HG02943 (cell line): ENCODE data around the gene NLRP1.
A peak's percentile ranks its signal among the peaks of the same experiment; 100 is the strongest.

Source experiments
- ATAC-seq: cut with Tn5 transposase; IDR thresholded peaks from one replicate; pipeline ENCODE4 v1.9.1; 2021; ENCODE audit warnings: mild to moderate bottlenecking, low read depth, moderate library complexity; ENCODE audit not compliant: unreplicated experiment

The NLRP1 gene

GRCh38 chr17:5526821-5527598 lies 57.3 kb downstream of the NLRP1 start:
- no peak for ATAC-seq

DNA sequence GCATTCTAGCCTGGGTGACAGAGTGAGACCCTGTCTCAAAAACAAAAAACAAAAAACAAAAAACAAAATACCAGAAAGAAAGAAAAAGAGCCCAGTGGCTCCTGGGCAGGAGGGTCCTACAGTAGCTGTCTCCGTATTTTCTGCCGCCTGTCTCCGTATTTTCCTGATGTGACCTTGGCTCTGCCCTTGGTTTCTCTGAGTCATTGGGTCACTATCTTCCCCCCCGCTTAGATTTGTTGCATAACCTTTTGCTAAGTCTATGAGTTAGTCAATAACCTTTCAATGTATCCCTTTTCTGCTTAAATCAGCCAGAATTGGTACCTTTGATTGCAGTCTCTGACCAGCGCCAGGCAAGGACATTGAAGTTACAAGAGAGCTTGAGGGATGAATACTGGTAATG lies 61.1 kb downstream of the NLRP1 start:
- ATAC-seq = no peak

GRCh38 chr17:5522476-5522875 lies 61.8 kb downstream of the NLRP1 start:
- ATAC-seq = no peak

DNA sequence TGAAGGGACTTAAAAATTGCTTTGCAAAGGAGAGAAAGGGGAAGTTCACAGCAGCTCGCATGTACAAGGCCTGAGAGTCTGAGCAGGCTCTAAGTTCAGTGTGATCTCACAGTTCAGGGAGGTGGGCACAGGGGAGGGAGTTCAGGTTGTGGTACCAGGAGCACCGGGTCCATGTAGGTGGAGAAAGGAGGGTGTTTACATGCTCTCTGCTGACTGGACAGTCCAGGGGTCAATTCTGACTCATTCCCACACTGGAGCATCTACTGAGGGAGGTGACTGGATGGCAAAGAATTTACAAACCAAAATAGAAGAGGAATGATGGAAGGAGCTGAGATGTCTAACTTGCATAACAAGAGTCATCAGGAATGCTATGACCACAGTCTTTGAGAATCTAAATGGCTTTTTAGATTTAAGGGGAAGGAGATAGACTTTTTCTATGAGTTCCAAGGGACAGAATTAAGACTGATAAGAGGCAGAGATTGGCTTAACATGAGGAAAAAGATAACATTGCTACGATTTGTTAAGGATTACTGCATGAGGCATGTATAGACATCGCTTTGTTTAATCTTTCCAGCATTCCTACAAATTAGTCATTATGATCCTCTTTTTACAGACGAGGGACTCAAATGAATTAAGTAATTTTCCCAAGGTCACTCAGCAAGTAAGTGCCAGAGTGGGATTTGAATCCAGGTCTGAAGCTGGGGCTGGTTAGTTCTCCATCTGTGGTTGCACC lies 68.1 kb downstream of the NLRP1 start:
- no peak for ATAC-seq

GRCh38 chr17:5514976-5515375 lies 69.3 kb downstream of the NLRP1 start:
- ATAC-seq = no peak

GRCh38 chr17:5513628-5514027 lies 70.7 kb downstream of the NLRP1 start:
- no peak for ATAC-seq

DNA sequence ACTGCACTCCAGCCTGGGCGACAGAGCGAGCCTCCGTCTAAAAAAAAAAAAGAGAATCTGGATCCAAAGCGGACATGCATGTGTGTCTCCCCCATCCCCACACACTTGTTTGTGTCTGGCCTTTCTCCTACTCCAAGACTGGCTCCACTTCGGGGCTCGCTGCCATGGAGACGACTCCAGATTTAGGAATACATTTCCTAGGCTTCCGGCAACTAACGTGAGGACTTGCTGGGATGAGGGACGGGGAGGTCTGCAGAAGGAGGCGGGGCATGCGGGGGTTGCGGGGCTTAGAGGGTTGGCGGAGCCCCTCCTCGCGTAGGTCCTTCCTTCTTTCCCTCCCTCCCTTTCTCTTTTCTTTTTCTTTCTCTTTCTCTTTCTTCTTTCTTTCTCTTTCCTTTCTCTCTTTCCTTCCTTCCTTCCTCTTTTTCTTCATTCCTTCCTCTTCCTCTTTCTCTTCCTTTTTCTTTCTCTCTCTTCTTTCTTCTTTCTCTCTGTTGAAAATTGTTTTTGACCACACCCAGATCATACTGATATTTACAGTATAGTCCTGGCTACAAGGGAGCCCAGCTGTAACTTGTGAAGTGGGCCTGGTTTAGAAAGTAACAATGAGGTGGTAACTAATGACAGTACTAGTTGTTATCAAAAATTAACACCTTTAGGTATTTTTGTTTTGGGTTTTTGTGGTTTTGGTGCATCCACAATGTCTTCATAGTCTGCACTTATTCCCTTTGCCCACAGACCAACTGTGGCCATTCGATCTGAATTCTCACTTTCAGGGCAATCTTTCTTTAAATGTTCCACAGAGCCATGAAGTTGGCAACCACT lies 72.7 kb downstream of the NLRP1 start:
- no peak for ATAC-seq

DNA sequence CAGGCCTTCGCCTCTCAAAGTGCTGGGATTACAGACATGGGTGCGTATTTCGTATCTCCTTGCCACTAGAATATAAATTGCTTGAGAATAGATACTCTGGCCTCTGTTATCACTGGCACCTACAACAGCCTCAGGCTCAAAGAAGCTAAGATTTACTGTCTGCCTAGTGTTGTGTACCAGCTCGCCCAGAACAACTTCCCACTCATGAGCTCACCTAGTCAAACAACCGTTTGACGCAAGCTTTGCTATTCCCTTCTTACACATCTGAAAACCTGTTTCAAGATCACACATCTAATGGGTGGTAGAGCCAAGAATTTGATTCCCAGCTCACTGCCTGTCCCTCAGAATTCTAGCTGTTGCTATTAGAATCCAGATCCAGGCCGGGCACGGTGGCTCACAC lies 73.5 kb downstream of the NLRP1 start:
- ATAC-seq = no peak

DNA sequence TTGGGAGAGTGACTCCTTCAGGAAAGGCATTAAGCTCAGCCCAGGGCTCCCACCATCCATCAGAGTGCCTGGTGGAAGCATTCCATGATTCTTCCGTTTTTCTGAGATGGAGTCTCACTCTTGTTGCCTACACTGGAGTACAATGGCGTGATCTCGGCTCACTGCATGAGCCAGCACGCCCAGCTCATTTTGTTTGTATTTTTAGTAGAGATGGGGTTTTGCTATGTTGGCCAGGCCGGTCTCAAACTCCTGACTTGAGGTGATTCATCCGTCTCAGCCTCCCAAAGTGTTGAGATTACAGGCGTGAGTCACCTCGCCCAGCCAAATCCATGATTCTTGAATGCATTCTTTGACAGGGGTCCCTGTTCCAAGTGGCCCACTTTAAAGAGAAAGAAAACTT lies 74.8 kb downstream of the NLRP1 start:
- ATAC-seq = no peak

- no peak for ATAC-seq
These were observed 75.5 kb downstream of the NLRP1 start for GRCh38 chr17:5508810-5509209.

GRCh38 chr17:5506307-5506706 lies 78.0 kb downstream of the NLRP1 start:
- ATAC-seq = no peak

GRCh38 chr17:5502552-5502951 lies 81.8 kb downstream of the NLRP1 start:
- no peak for ATAC-seq

DNA sequence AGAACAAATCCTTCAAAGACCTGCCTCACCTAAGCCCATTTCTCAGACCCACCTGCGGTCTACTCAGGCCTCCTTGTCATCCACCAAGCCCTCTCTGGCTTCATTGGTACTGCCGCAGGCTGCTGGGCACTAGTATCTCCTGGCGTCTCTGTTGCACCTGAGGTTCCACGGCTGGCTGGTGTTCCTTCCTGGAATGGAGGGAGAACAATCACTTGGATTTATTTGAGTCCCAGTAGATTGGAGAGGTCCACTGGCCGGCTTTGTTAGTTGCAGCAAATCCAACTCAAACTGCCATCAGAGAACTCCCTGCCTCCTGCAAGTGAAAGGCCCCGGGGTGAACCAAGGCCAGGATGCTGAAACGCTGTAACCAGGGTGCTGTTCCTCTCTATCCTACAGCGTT lies 82.6 kb downstream of the NLRP1 start:
- ATAC-seq = no peak

DNA sequence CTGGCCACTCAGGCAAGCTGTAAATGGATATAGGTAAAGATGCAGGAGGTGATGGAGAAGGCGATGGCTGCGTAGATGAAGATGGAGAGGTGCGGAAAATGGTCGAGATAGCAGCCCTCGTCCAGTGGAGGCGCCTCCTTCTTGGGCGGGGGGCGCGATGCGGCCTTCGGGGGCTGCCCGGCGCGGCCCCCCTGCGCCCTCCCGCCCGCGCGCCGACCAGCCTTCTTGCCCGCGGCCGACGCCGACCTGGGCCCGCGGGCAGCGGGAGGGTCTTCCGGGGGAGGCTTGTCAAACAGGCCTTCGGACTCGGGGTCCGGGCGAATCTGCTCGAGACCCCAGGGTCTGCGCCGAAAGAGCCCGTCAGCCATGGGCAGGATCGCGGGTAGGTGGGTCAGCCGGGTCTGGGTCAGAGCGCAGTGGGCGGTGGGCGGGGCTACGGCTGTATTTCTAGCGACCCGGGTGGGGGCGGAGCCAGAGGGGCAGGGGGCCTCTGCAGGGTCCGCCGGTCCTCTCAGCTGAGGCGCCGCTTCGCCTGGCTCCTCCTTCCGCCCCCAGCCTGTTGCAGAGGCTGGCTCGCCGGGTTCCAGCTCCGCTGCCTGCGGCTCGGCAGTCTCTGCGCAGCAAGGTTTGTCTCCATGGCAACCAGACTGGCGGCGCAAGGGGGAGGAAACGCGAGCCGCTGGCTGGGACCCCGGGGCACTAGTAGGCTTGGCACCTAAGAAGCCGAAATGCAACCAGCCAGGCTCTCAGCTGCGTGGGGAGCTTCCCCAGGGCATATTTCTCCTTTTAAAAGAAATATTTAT lies 83.5 kb downstream of the NLRP1 start:
- no peak for ATAC-seq

DNA sequence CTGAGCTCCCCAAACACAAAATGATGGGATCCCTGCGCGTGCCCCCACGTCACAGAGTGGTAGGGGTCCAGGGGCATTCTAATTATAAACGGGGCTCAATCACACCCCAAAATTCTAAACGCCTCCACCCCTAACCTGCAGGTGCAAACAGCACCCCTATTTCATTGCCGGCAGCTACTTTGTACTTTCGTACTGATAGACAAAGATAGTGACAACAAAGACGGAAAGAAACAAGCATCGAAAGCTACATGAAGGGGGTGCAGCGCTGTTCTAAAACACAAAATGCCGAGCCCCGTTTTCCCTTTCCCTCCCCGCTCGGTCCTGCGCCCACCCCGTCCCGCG lies 84.1 kb downstream of the NLRP1 start:
- ATAC-seq = no peak

DNA sequence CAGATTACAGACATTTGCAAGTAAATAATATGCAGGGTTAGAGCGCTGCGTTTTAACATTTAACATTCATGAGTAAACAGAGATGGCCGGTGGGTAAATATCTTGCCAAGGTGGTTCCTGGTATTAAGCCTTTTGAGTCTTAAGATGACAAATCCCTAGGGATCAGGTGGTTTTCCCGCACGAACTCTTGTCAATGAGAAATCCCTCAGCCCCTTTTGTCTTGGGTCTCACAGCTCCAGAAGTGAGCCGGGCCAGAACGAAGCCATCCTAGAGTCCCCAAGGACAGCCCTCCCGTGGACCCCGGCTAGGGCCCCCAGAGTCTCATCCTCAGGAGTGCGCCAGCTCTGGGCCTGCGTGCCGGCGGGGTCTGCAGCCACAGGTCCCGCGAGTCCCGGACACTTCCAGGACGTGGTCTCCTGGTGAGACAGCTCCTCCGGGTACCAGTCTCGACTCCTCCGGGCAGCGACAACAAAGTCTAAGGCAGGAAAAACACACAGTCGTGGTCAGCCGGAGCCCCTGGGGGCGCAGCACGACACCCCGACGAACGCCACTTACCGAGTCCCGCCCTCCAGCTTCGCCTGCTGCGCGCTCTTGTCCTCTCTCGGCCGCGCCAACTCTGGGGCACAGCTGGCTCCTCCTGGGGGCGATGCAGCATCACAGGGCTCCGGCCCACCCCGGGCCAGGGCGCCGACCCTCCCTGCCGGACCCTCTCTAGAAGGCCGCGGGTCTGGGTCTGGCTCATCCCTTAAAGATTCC lies 84.7 kb downstream of the NLRP1 start:
- no peak for ATAC-seq

- ATAC-seq = no peak
These were observed 91.3 kb downstream of the NLRP1 start for GRCh38 chr17:5492970-5493369.

- no peak for ATAC-seq
These were observed 95.6 kb downstream of the NLRP1 start for GRCh38 chr17:5488752-5489151.

GRCh38 chr17:5486206-5487124 lies 97.8 kb downstream of the NLRP1 start, which contains the start of gene MIS12:
MIS12 (plus strand) TSS chr17:5486566; CDS start chr17:5488863, 2,297 bp downstream.
- ATAC-seq = peak; percentile 88
